Neural progenitor cell (in vitro differentiated cells): ENCODE results near the gene FHOD3. TPM values are rescaled to one million over a fixed set of nuclear protein-coding genes. Genes with fewer than 3 reads are reported as not detected.
A peak's percentile ranks its signal among the peaks of the same experiment; 100 is the strongest.

Source experiments
- DNase-seq: peaks from one replicate; pipeline ENCODE4 v3.0.0-alpha.2; 2016; ENCODE audit warnings: low spot score
- H2AFZ ChIP-seq: fragments of 200-600 bp; sonication (generic); replicated peaks from 2 replicates; pipeline ENCODE4 v1.6.1; 2016; ENCODE audit warnings: antibody characterized with exemption
- H3F3A ChIP-seq: fragments of 200-600 bp; sonication (generic); 2 replicates; pipeline ENCODE4 v1.6.1; 2016; ENCODE audit warnings: antibody characterized with exemption, low read depth
- H3K27ac ChIP-seq: fragments of 200-600 bp; sonication (generic); 2 replicates; pipeline ENCODE4 v1.5.1; 2016; ENCODE audit warnings: mild to moderate bottlenecking
- H3K27me3 ChIP-seq: fragments of 200-600 bp; sonication (generic); 2 replicates; pipeline ENCODE4 v1.6.1; 2016; ENCODE audit warnings: mild to moderate bottlenecking, moderate library complexity
- H3K36me3 ChIP-seq: fragments of 200-600 bp; sonication (generic); 2 replicates; pipeline ENCODE4 v1.5.1; 2016
- H3K4me1 ChIP-seq: fragments of 200-600 bp; sonication (generic); 2 replicates; pipeline ENCODE4 v1.6.1; 2016; ENCODE audit warnings: mixed run types
- H3K4me2 ChIP-seq: fragments of 200-600 bp; sonication (generic); 2 replicates; pipeline ENCODE4 v1.6.1; 2016
- H3K4me3 ChIP-seq: fragments of 200-600 bp; sonication (generic); 2 replicates; pipeline ENCODE4 v1.5.1; 2016
- H3K79me2 ChIP-seq: fragments of 200-600 bp; sonication (generic); 2 replicates; pipeline ENCODE4 v1.6.1; 2016; ENCODE audit warnings: low read depth
- H3K9ac ChIP-seq: fragments of 200-600 bp; sonication (generic); 2 replicates; pipeline ENCODE4 v1.6.1; 2016
- H3K9me3 ChIP-seq: fragments of 200-600 bp; sonication (generic); 2 replicates; pipeline ENCODE4 v1.5.1; 2016; ENCODE audit warnings: low read depth
- H4K20me1 ChIP-seq: fragments of 200-600 bp; sonication (generic); 2 replicates; pipeline ENCODE4 v1.6.1; 2016; ENCODE audit warnings: low read depth
- H3K27ac Mint-ChIP-seq: 3 replicates; pipeline ENCODE4 v1.8.0; 2021; ENCODE audit warnings: mixed read lengths
- H3K27me3 Mint-ChIP-seq: 2 replicates; pipeline ENCODE4 v1.8.0; 2022; ENCODE audit warnings: low read depth, mild to moderate bottlenecking, inconsistent platforms, moderate library complexity, mixed read lengths; ENCODE audit not compliant: insufficient read depth
- H3K36me3 Mint-ChIP-seq: 3 replicates; pipeline ENCODE4 v1.8.0; 2021; ENCODE audit warnings: mixed read lengths
- H3K4me1 Mint-ChIP-seq: 3 replicates; pipeline ENCODE4 v1.8.0; 2021; ENCODE audit warnings: mixed read lengths
- H3K4me3 Mint-ChIP-seq: 3 replicates; pipeline ENCODE4 v1.8.0; 2021; ENCODE audit warnings: mild to moderate bottlenecking, moderate library complexity, mixed read lengths
- H3K9me3 Mint-ChIP-seq: 3 replicates; pipeline ENCODE4 v1.8.0; 2020; ENCODE audit warnings: mixed read lengths
- CTCF ChIP-seq: fragments of 200-600 bp; sonication (generic); IDR thresholded peaks from 2 replicates; pipeline ENCODE4 v1.5.1; 2017; ENCODE audit warnings: antibody characterized with exemption, mild to moderate bottlenecking
- EZH2 ChIP-seq: fragments of 200-600 bp; sonication (generic); IDR thresholded peaks from 2 replicates; pipeline ENCODE4 v1.6.1; 2017; ENCODE audit warnings: antibody characterized with exemption, mild to moderate bottlenecking, moderate library complexity
- EZH2phosphoT487 ChIP-seq: fragments of 200-600 bp; sonication (generic); IDR thresholded peaks from 2 replicates; pipeline ENCODE4 v1.6.1; 2017; ENCODE audit warnings: antibody characterized with exemption
- total RNA-seq: library from RNA; depleted of rRNA; stranded (reverse); fragments of >200 nt; gene quantifications from 2 replicates; pipeline ENCODE4 v1.2.3, GENCODE V29; 2015; ENCODE audit warnings: low replicate concordance

The FHOD3 gene
- total RNA-seq, 1 donor from 2014 or later: 69.7 TPM

- Histone ChIP-seq H3K27me3 (no peaks in the 10 kb centered on the region), H3K4me1 (peaks cover 8% of the 10 kb centered on the region), H3K9me3 (peaks cover 22% of the 10 kb centered on the region), H3K9ac (no peak overlapping the region), H3K27ac (no peak overlapping the region), H4K20me1 (peaks cover 40% of the 10 kb centered on the region), H3K4me2 (no peak overlapping the region), H3K36me3 (peaks cover 15% of the 10 kb centered on the region), H3K79me2 (peaks cover 99% of the 10 kb centered on the region), H3K4me3 (no peak overlapping the region), H3F3A (peaks cover 2% of the 10 kb centered on the region), H2AFZ (no peak overlapping the region)
- H3K27me3 Mint-ChIP-seq: peaks cover 2% of the 10 kb centered on the region
- no peak for DNase-seq
- H3K27ac Mint-ChIP-seq: no peak overlapping the region
- peaks cover 23% of the 10 kb centered on the region for H3K9me3 Mint-ChIP-seq
- no peak for TF ChIP-seq EZH2
- TF ChIP-seq EZH2phosphoT487: no peak
- H3K36me3 Mint-ChIP-seq: peaks cover 12% of the 10 kb centered on the region
- no peaks in the 10 kb centered on the region for H3K4me1 Mint-ChIP-seq
- H3K4me3 Mint-ChIP-seq: no peak overlapping the region
These were observed 101.5 kb downstream of the FHOD3 start for GRCh38 chr18:36399055-36399454.

DNA sequence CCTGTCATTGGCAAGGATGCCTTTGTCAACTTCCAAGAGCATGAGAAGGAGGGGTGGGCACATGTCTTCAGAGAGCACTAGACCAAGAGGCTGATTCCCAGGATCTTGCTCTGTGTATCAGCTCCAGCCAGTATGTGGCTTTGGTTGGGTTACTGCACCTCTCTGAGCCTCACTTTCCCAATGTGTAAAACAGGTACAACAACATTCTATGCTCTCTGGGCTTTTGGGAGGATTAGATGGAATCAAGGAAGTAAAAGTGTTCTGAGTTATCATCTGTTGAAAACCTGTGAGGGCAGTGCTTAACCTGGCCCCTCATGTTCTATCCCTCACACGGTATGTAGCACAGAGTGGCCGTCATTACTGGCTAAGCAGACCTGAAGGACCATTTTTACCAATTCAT lies 103.9 kb downstream of the FHOD3 start:
- H3K27me3 Mint-ChIP-seq: peaks cover 2% of the 10 kb centered on the region
- no peak overlapping the region for H3K27ac Mint-ChIP-seq
- Histone ChIP-seq H3K36me3 (peaks cover 2% of the 10 kb centered on the region), H3K9ac (no peak overlapping the region), H3F3A (no peaks in the 10 kb centered on the region), H3K79me2 (peaks cover 99% of the 10 kb centered on the region), H3K4me1 (peaks cover 8% of the 10 kb centered on the region), H2AFZ (no peak overlapping the region), H3K27me3 (no peaks in the 10 kb centered on the region), H3K27ac (no peak overlapping the region), H3K4me3 (no peak overlapping the region), H4K20me1 (peaks cover 56% of the 10 kb centered on the region), H3K9me3 (peaks cover 2% of the 10 kb centered on the region), H3K4me2 (no peak overlapping the region)
- no peaks in the 10 kb centered on the region for H3K4me1 Mint-ChIP-seq
- no peak overlapping the region for H3K4me3 Mint-ChIP-seq
- H3K36me3 Mint-ChIP-seq: peaks cover 7% of the 10 kb centered on the region
- peaks cover 5% of the 10 kb centered on the region for H3K9me3 Mint-ChIP-seq
- no peak for TF ChIP-seq EZH2phosphoT487
- no peak for TF ChIP-seq EZH2
- TF ChIP-seq CTCF: no peak
- no peak for DNase-seq

- Mint-ChIP-seq H3K27ac (no peak overlapping the region), H3K4me3 (no peak overlapping the region), H3K4me1 (no peaks in the 10 kb centered on the region), H3K36me3 (peaks cover 7% of the 10 kb centered on the region), H3K27me3 (peaks cover 2% of the 10 kb centered on the region), H3K9me3 (no peaks in the 10 kb centered on the region)
- Histone ChIP-seq H3K4me3 (no peak overlapping the region), H4K20me1 (peaks cover 63% of the 10 kb centered on the region), H3K9me3 (no peaks in the 10 kb centered on the region), H2AFZ (no peak overlapping the region), H3K27ac (no peak overlapping the region), H3F3A (no peaks in the 10 kb centered on the region), H3K9ac (no peak overlapping the region), H3K4me1 (peaks cover 4% of the 10 kb centered on the region), H3K79me2 (peaks cover 99% of the 10 kb centered on the region), H3K36me3 (no peaks in the 10 kb centered on the region), H3K27me3 (no peaks in the 10 kb centered on the region), H3K4me2 (no peak overlapping the region)
- no peak for DNase-seq
- TF ChIP-seq EZH2phosphoT487: no peak
- TF ChIP-seq CTCF: peak; percentile 16
These were observed 105.4 kb downstream of the FHOD3 start for GRCh38 chr18:36402765-36403396.
